HepG2 (cell line): Measurements from ENCODE around the gene ZNF214. TPM values are rescaled to one million over a fixed set of nuclear protein-coding genes. Genes with fewer than 3 reads are reported as not detected.

ENCODE experiments used
- ATAC-seq: fragments of 200-7000 bp; cut with Tn5 transposase; 3 replicates; pipeline ENCODE4 v1.9.1; 2020; ENCODE audit warnings: mild to moderate bottlenecking, moderate library complexity
- BruUV-seq: library from RNA; stranded (reverse); fragments of 400-500 nt; replicated peaks from 2 replicates; lab custom pipeline; 2021; lab: Mats Ljungman, UMichigan
- CTCF ChIA-PET: fragments of 300-600 bp; formaldehyde crosslinking; extraction: SDS; loops from one replicate; lab custom pipeline; 2021; ENCODE audit warnings: low total read pairs, inconsistent platforms, low intra/inter-chr PET ratio; lab: Yijun Ruan, JAX
- POLR2A ChIA-PET: fragments of 350-600 bp; sonication (Branson Sonifier 250); formaldehyde crosslinking; loops from one replicate; lab custom pipeline; 2020; ENCODE audit warnings: antibody characterized with exemption, inconsistent platforms; lab: Yijun Ruan, JAX
- DNase-seq: peaks from one replicate; pipeline ENCODE4 v3.0.0-alpha.2; 2015; ENCODE audit warnings: low spot score
- FAIRE-seq: peaks from 3 replicates; lab custom pipeline; 2011; peaks lifted over from hg19 to GRCh38; lab: Jason Lieb, UNC
- H2AFZ ChIP-seq: one replicate; pipeline ENCODE4 v1.6.1; 2011; ENCODE audit warnings: low read length, inconsistent platforms
- H3K27ac ChIP-seq: fragments of 300-600 bp; 3 replicates; pipeline ENCODE4 v1.8.0; 2011; ENCODE audit warnings: mixed run types, mild to moderate bottlenecking, mixed read lengths, low read length, inconsistent platforms; ENCODE audit not compliant: insufficient read depth; ENCODE audit errors: extremely low read length
- H3K27me3 ChIP-seq, 2 experiments: fragments of 200-600 bp in 1 of 2; 2 replicates in 1 of 2; 3 replicates in 1 of 2; pipeline versions ENCODE4 v1.6.0 to v1.8.0; 2011; ENCODE audit warnings: low read length in 2 of 2, mild to moderate bottlenecking in 2 of 2, moderate library complexity in 2 of 2, inconsistent platforms in 1 of 2; ENCODE audit not compliant: insufficient read depth in 2 of 2, control insufficient read depth in 1 of 2
- H3K36me3 ChIP-seq, 2 experiments: fragments of 200-600 bp in 1 of 2; replicated peaks in 1 of 2; 2 replicates in 1 of 2; 3 replicates in 1 of 2; pipeline versions ENCODE4 v1.5.1 to v1.8.0; 2011; ENCODE audit warnings: low read length in 2 of 2, inconsistent platforms in 1 of 2; ENCODE audit not compliant: insufficient read depth in 2 of 2, control insufficient read depth in 1 of 2
- H3K4me1 ChIP-seq: 2 replicates; pipeline ENCODE4 v1.5.1; 2012; ENCODE audit warnings: low read length, inconsistent platforms; ENCODE audit not compliant: insufficient read depth
- H3K4me2 ChIP-seq: 2 replicates; pipeline ENCODE4 v1.6.0; 2011; ENCODE audit warnings: low read depth, low read length, inconsistent platforms
- H3K4me3 ChIP-seq, 3 experiments: fragments of 200-600 bp in 1 of 3; sonication (generic), shearing (Covaris generic) in 1 of 3; replicated peaks in 1 of 3; 2 replicates each; pipeline ENCODE4 v1.5.1; 2011 to 2016; ENCODE audit warnings: low read length in 3 of 3, inconsistent platforms in 2 of 3, low read depth in 2 of 3, mild to moderate bottlenecking in 2 of 3, control low read depth in 1 of 3, mixed read lengths in 1 of 3; ENCODE audit not compliant: insufficient read depth in 1 of 3
- H3K79me2 ChIP-seq: one replicate; pipeline ENCODE4 v1.6.1; 2011; ENCODE audit warnings: low read length, inconsistent platforms; ENCODE audit not compliant: insufficient read depth
- H3K9ac ChIP-seq: 2 replicates; pipeline ENCODE4 v1.6.0; 2011; ENCODE audit warnings: mild to moderate bottlenecking, low read depth, low read length, inconsistent platforms; ENCODE audit not compliant: insufficient read depth
- H3K9me3 ChIP-seq: 2 replicates; pipeline ENCODE4 v1.5.1; 2012; ENCODE audit warnings: mild to moderate bottlenecking, low read length
- H4K20me1 ChIP-seq: 2 replicates; pipeline ENCODE4 v1.6.0; 2011; ENCODE audit warnings: inconsistent platforms, mild to moderate bottlenecking, low read length, moderate library complexity; ENCODE audit not compliant: insufficient read depth
- CBX2 ChIP-seq, 2 experiments: fragments of 200-600 bp in 1 of 2; sonication (generic); formaldehyde crosslinking in 1 of 2; IDR thresholded peaks; 2 replicates each; pipeline versions ENCODE4 v1.7.0 to v1.8.1; 2018 to 2022; ENCODE audit warnings: low read depth in 2 of 2, low read length in 1 of 2, mild to moderate bottlenecking in 1 of 2, missing genetic modification reagents in 1 of 2
- FOXM1 ChIP-seq: sonication (generic); formaldehyde crosslinking; IDR thresholded peaks from 2 replicates; pipeline ENCODE4 v1.5.0; 2020; ENCODE audit warnings: missing genetic modification reagents
- ISX ChIP-seq: sonication (generic); formaldehyde crosslinking; conservative IDR thresholded peaks from 2 replicates; pipeline ENCODE4 v1.5.0; 2020; ENCODE audit warnings: missing genetic modification reagents
- NCOA2 ChIP-seq: sonication (generic); formaldehyde crosslinking; IDR thresholded peaks from 2 replicates; pipeline ENCODE4 v1.8.0; 2022; ENCODE audit warnings: inconsistent platforms
- PHF21A ChIP-seq: sonication (generic); formaldehyde crosslinking; IDR thresholded peaks from 2 replicates; pipeline ENCODE4 v1.5.0; 2020; ENCODE audit warnings: mild to moderate bottlenecking, missing genetic modification reagents
- RFX1 ChIP-seq: fragments of 450-650 bp; IDR thresholded peaks from 2 replicates; pipeline ENCODE4 v1.6.1; 2017
- SOX13 ChIP-seq, 3 experiments: fragments of 450-650 bp in 1 of 3; sonication (generic) in 1 of 3; formaldehyde crosslinking in 1 of 3; IDR thresholded peaks in 2 of 3; conservative IDR thresholded peaks in 1 of 3; 2 replicates each; pipeline versions ENCODE4 v1.5.0 to v1.6.1; 2016 to 2020; ENCODE audit warnings: antibody characterized with exemption in 1 of 3, mild to moderate bottlenecking in 1 of 3, missing compliant biosample characterization in 1 of 3, missing genetic modification reagents in 1 of 3, moderate library complexity in 1 of 3
- ZNF547 ChIP-seq: sonication (generic); formaldehyde crosslinking; IDR thresholded peaks from 2 replicates; pipeline ENCODE4 v1.5.1; 2020; ENCODE audit warnings: mild to moderate bottlenecking, missing genetic modification reagents
- ZNF670 ChIP-seq: sonication (generic); formaldehyde crosslinking; IDR thresholded peaks from 2 replicates; pipeline ENCODE4 v1.8.0; 2022; ENCODE audit warnings: mild to moderate bottlenecking, missing genetic modification reagents, borderline replicate concordance
- ZNF746 ChIP-seq: sonication (generic); formaldehyde crosslinking; IDR thresholded peaks from 2 replicates; pipeline ENCODE4 v1.8.0; 2022; ENCODE audit warnings: mild to moderate bottlenecking, missing genetic modification reagents
- WGBS: methylation state at CpG from one replicate; pipeline ENCODE4 v1.1.6; 2017; ENCODE audit warnings: low lambda C conversion rate; 5-methylcytosine and 5-hydroxymethylcytosine counted together
- in situ Hi-C: cut with HindIII; loops from 2 replicates; pipeline ENCODE4 v1.10.0; 2017; ENCODE audit warnings: low pct_unique_long_range_greater_than_20kb; ENCODE audit not compliant: extremely low pct_ligation_motif_present
- intact Hi-C: fragments of 100-400 bp; cut with micrococcal nuclease; formaldehyde crosslinking; loops from one replicate; pipeline ENCODE4 v1.10.0; 2022; ENCODE audit not compliant: unreplicated experiment
- polyA plus RNA-seq, 8 experiments: library from polyadenylated mRNA; depleted of rRNA in 3 of 8; stranded (reverse) in 7 of 8; unstranded in 1 of 8; fragments of >200 nt; fragmentation: Illumina TruSeq in 4 of 8; extraction: Trizol in 4 of 8; gene quantifications; 2 replicates each; pipeline versions ENCODE4 v1.2.1 to v1.2.3, GENCODE V29; 2011 to 2016; ENCODE audit warnings: low read depth in 4 of 8, missing spikeins in 1 of 8, mixed read lengths in 1 of 8; ENCODE audit not compliant: insufficient read depth in 1 of 8
- total RNA-seq, 5 experiments: library from RNA; depleted of rRNA; stranded (reverse); fragments of >200 nt; fragmentation: Illumina TruSeq; extraction: Trizol; gene quantifications; 2 replicates each; pipeline ENCODE4 v1.2.3, GENCODE V29; 2016; ENCODE audit warnings: low read depth in 1 of 5

The ZNF214 gene
- total and polyA plus RNA-seq, 2 of the 13 experiments (the other 11 are each of a cell fraction or from before 2014, with no cell fraction given), result 0.28 to 1.9 TPM

- Histone ChIP-seq H3K9me3 (no peaks in the 10 kb centered on the region), H3K79me2 (no peaks in the 10 kb centered on the region), H3K27ac (no peak overlapping the region), H3K4me3 (no peak overlapping the region), H3K36me3 (no peaks in the 10 kb centered on the region), H4K20me1 (no peaks in the 10 kb centered on the region), H2AFZ (no peak overlapping the region), H3K4me1 (no peaks in the 10 kb centered on the region), H3K4me2 (no peak overlapping the region), H3K9ac (no peak overlapping the region), H3K27me3 (no peaks in the 10 kb centered on the region)
- FAIRE-seq (no peak), DNase-seq (no peak)
- in situ Hi-C loops, result no loop called here
- intact Hi-C loops, result no loop called here
- ChIA-PET CTCF (no interaction called here), POLR2A (no interaction called here)
- BruUV-seq, result no TSS peak
- 58% methylated on average over 1 of the region's 1 CpG for WGBS
- TF ChIP-seq ZNF547 (CRISPR knock-in tag) (no peak), PHF21A (no peak), ZNF670 (CRISPR knock-in tag) (no peak), NCOA2 (CRISPR knock-in tag) (no peak), RFX1 (no peak), FOXM1 (no peak), ZNF746 (no peak), CBX2 (IDR thresholded peaks at IDR 0.05; ENCODE audit: low read depth, low read length) (no peak), CBX2 (CRISPR knock-in tag; IDR thresholded peaks at IDR 0.05; ENCODE audit: low read depth) (no peak), ISX (CRISPR knock-in tag) (no peak), SOX13 (IDR thresholded peaks at IDR 0.05) (no peak), SOX13 (CRISPR knock-in tag; conservative IDR thresholded peaks at IDR 0.05 in 1 of 2, IDR thresholded peaks at IDR 0.05 in 1 of 2) (no peak)
- TF ChIP-seq, all 625 proteins: peak for 0
- no peak for ATAC-seq
Observed at GRCh38 chr11:7050191-7050590, 30.0 kb upstream of the ZNF214 start.
